Hepatic stellate cell (primary cell): ENCODE results near the gene LRRN4CL.
"Not testable (repeated sequence)": the region's sequence is repeated elsewhere in the genome, so short reads cannot be mapped to it uniquely, and the experiment has no call there.

Experiments
- DNase-seq: peaks from one replicate; pipeline ENCODE4 v3.0.0; 2011; ENCODE audit warnings: low spot score

Gene LRRN4CL

GRCh38 chr11:62709247-62710000 is 20.1 kb upstream of the LRRN4CL start:
- DNase-seq = peak; percentile 96

- no peak for DNase-seq
Observed at GRCh38 chr11:62708793-62709192, 19.5 kb upstream of the LRRN4CL start.

GRCh38 chr11:62708392-62708791 is 19.1 kb upstream of the LRRN4CL start:
- DNase-seq = no peak

- DNase-seq = no peak
Observed at GRCh38 chr11:62707277-62707861, 18.0 kb upstream of the LRRN4CL start, which contains the start of the genes BSCL2 and GNG3. BSCL2 (minus strand) TSS chr11:62707424; CDS start chr11:62707195, 229 bp downstream. GNG3 (plus strand) TSS chr11:62707676; CDS start chr11:62708296, 620 bp downstream.

- no peak for DNase-seq
Observed at GRCh38 chr11:62706850-62707247, 17.5 kb upstream of the LRRN4CL start.

GRCh38 chr11:62705880-62706849 is 16.8 kb upstream of the LRRN4CL start:
- DNase-seq = peak; percentile 94

- DNase-seq = no peak
Observed at GRCh38 chr11:62705413-62705812, 16.1 kb upstream of the LRRN4CL start.

GRCh38 chr11:62703921-62704320 is 14.6 kb upstream of the LRRN4CL start:
- not testable (repeated sequence) for DNase-seq

- no peak for DNase-seq
Observed at GRCh38 chr11:62702246-62702645, 12.9 kb upstream of the LRRN4CL start.

- DNase-seq = peak; percentile 83
Observed at GRCh38 chr11:62694455-62695167, 5.3 kb upstream of the LRRN4CL start.

- DNase-seq = not testable (repeated sequence)
Observed at GRCh38 chr11:62693624-62694023, 4.3 kb upstream of the LRRN4CL start.

- no peak for DNase-seq
Observed at GRCh38 chr11:62688491-62688890, 839 bp downstream of the LRRN4CL start.

- no peak for DNase-seq
Observed at GRCh38 chr11:62687508-62688396, 1.6 kb downstream of the LRRN4CL start.

- no peak for DNase-seq
Observed at GRCh38 chr11:62682518-62682917, 6.8 kb downstream of the LRRN4CL start.

- peak; percentile 86 for DNase-seq
Observed at GRCh38 chr11:62680825-62681240, 8.5 kb downstream of the LRRN4CL start.

GRCh38 chr11:62678770-62679696 is 10.3 kb downstream of the LRRN4CL start, which contains the start of gene UBXN1:
UBXN1 (minus strand) TSS chr11:62679073; CDS start chr11:62678923, 150 bp downstream.
- DNase-seq = peak; percentile 95

GRCh38 chr11:62678433-62678769 is 10.9 kb downstream of the LRRN4CL start:
- no peak for DNase-seq

- DNase-seq = no peak
Observed at GRCh38 chr11:62677714-62678113, 11.6 kb downstream of the LRRN4CL start.

GRCh38 chr11:62677156-62677555 is 12.2 kb downstream of the LRRN4CL start:
- no peak for DNase-seq
